HG02840 (cell line): ENCODE data around the gene PPFIA4.
"Not testable (repeated sequence)": the region's sequence is repeated elsewhere in the genome, so short reads cannot be mapped to it uniquely, and the experiment has no call there.

Experiments
- ATAC-seq: cut with Tn5 transposase; IDR thresholded peaks from one replicate; pipeline ENCODE4 v1.9.1; 2021; ENCODE audit warnings: mild to moderate bottlenecking, moderate library complexity, moderate number of reproducible peaks; ENCODE audit not compliant: unreplicated experiment, low FRiP score

Gene PPFIA4

GRCh38 chr1:203011582-203011981, 14.7 kb upstream of the PPFIA4 start:
- ATAC-seq = no peak

- no peak for ATAC-seq
Observed at GRCh38 chr1:203017061-203017460, 9.2 kb upstream of the PPFIA4 start.

- ATAC-seq = no peak
Observed at GRCh38 chr1:203017692-203018091, 8.6 kb upstream of the PPFIA4 start.

GRCh38 chr1:203022855-203023254, 3.4 kb upstream of the PPFIA4 start:
- not testable (repeated sequence) for ATAC-seq

- no peak for ATAC-seq
Observed at GRCh38 chr1:203025686-203026030, 633 bp upstream of the PPFIA4 start.

GRCh38 chr1:203026666-203027663, 674 bp downstream of the PPFIA4 start:
- ATAC-seq = no peak

GRCh38 chr1:203028067-203028783, 1.9 kb downstream of the PPFIA4 start:
- ATAC-seq = no peak

GRCh38 chr1:203028784-203029553, 2.7 kb downstream of the PPFIA4 start:
- no peak for ATAC-seq

GRCh38 chr1:203031467-203031866, 5.2 kb downstream of the PPFIA4 start:
- ATAC-seq = no peak

GRCh38 chr1:203033287-203033686, 7.0 kb downstream of the PPFIA4 start:
- no peak for ATAC-seq

GRCh38 chr1:203033917-203034316, 7.6 kb downstream of the PPFIA4 start:
- no peak for ATAC-seq

GRCh38 chr1:203034422-203035110, 8.3 kb downstream of the PPFIA4 start:
- ATAC-seq = no peak

GRCh38 chr1:203035111-203036000, 9.1 kb downstream of the PPFIA4 start:
- ATAC-seq = no peak

- no peak for ATAC-seq
Observed at GRCh38 chr1:203036135-203036534, 9.8 kb downstream of the PPFIA4 start.

GRCh38 chr1:203036537-203036936, 10.2 kb downstream of the PPFIA4 start:
- no peak for ATAC-seq

GRCh38 chr1:203037509-203038190, 11.4 kb downstream of the PPFIA4 start:
- no peak for ATAC-seq

GRCh38 chr1:203038217-203038741, 12.0 kb downstream of the PPFIA4 start:
- no peak for ATAC-seq

GRCh38 chr1:203038891-203039608, 12.8 kb downstream of the PPFIA4 start:
- no peak for ATAC-seq
